ENCODE results near the gene LIPC.

The LIPC gene

DNA sequence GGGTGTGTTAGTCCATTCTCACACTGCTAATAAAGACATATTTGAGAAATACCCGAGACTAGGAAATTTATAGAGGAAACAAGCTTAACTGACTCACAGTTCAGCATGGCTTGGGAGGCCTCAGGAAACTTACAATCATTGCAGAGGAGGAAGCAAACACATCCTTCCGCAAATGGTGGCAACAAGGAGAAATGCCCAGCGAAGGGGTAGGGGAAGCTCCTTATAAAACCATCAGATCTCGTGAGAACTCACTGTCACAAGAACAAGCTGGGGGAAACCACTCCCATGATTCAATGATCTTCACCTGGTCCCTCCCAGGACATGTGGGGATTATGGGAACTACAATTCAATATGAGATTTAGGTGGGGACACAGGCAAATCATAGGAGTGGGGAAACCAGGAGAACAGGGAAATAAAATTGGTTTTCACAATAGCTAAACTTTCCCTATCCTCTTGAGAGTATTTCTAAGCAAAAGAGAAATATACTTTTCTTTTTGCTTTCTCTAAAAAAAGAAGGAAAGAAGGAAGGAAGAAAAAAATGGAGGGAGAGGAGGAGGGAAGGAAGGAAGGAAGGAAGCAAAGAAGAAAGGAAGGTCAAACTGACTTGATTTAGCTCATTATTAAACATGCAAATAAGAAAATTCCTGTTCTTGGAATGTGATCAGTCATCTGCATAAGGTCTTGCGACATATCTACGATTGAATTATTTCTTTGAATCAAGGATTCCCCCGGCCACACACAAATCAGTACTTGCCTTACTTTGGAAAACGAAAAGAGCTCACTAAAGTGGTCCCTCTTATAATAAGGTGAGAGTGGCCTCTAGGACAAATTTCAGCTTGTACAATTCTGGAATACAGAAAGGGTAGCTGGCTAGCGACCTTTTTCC lies 75.2 kb downstream of the LIPC start:
- Histone ChIP-seq H3K4me2 (ENCODE audit: low read depth, low read length) (no peak overlapping the region), H3K36me3 (replicated peaks; ENCODE audit: insufficient read depth, low read length) (no peaks in the 10 kb centered on the region), H4K20me1 (ENCODE audit: insufficient read depth, low read length) (no peaks in the 10 kb centered on the region), H3K27ac (ENCODE audit: low read length) (no peak overlapping the region), H3K79me2 (ENCODE audit: low read length) (no peaks in the 10 kb centered on the region), H3K27me3 (replicated peaks; ENCODE audit: insufficient read depth, low read length) (no peaks in the 10 kb centered on the region), H2AFZ (ENCODE audit: low read length) (no peak overlapping the region), H3K4me1 (ENCODE audit: low read length) (peaks cover 37% of the 10 kb centered on the region), H3K9me2 (replicated peaks; ENCODE audit: insufficient read depth, low read length) (no peaks in the 10 kb centered on the region), H3K9ac (ENCODE audit: low read length) (no peak overlapping the region), H3F3A (ENCODE audit: insufficient read depth, low read length) (peaks cover 11% of the 10 kb centered on the region; the same call in 1 of the 2 replicates), H3K4me3 (ENCODE audit: low read length) (no peak overlapping the region), H3K9me3 (replicated peaks; ENCODE audit: insufficient read depth, low read length) (no peaks in the 10 kb centered on the region)
- no peak for DNase-seq
- TF ChIP-seq, protein P1, sequence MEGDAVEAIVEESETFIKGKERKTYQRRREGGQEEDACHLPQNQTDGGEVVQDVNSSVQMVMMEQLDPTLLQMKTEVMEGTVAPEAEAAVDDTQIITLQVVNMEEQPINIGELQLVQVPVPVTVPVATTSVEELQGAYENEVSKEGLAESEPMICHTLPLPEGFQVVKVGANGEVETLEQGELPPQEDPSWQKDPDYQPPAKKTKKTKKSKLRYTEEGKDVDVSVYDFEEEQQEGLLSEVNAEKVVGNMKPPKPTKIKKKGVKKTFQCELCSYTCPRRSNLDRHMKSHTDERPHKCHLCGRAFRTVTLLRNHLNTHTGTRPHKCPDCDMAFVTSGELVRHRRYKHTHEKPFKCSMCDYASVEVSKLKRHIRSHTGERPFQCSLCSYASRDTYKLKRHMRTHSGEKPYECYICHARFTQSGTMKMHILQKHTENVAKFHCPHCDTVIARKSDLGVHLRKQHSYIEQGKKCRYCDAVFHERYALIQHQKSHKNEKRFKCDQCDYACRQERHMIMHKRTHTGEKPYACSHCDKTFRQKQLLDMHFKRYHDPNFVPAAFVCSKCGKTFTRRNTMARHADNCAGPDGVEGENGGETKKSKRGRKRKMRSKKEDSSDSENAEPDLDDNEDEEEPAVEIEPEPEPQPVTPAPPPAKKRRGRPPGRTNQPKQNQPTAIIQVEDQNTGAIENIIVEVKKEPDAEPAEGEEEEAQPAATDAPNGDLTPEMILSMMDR (IDR thresholded peaks at IDR 0.05; ENCODE audit: low read length), result no peak
- TF ChIP-seq EZH2 (optimal IDR thresholded peaks at IDR 0.05; ENCODE audit: low read depth, low read length) (no peak), EZH2phosphoT487 (IDR thresholded peaks at IDR 0.05; ENCODE audit: low read length) (no peak)

DNA sequence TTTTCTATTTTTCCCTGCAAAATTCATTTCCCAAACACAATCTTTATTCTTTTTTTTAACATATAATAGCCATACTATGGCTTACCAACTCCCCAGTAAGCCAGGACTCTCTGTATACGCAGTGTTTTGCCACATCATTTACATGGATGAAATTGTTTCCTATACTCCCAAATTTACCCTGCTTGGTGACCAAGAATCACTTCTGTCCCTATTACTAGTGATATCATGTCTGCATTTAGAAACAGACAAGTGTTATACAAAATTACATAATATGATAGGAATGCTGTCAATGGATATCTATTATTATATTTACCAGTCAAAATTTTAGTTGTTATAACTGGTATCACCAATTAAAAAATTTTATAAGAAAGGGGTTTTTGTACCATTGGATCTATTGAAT lies 77.8 kb downstream of the LIPC start:
- no peak for DNase-seq
- H3K27ac ChIP-seq (ENCODE audit: low read length), result no peak overlapping the region

DNA sequence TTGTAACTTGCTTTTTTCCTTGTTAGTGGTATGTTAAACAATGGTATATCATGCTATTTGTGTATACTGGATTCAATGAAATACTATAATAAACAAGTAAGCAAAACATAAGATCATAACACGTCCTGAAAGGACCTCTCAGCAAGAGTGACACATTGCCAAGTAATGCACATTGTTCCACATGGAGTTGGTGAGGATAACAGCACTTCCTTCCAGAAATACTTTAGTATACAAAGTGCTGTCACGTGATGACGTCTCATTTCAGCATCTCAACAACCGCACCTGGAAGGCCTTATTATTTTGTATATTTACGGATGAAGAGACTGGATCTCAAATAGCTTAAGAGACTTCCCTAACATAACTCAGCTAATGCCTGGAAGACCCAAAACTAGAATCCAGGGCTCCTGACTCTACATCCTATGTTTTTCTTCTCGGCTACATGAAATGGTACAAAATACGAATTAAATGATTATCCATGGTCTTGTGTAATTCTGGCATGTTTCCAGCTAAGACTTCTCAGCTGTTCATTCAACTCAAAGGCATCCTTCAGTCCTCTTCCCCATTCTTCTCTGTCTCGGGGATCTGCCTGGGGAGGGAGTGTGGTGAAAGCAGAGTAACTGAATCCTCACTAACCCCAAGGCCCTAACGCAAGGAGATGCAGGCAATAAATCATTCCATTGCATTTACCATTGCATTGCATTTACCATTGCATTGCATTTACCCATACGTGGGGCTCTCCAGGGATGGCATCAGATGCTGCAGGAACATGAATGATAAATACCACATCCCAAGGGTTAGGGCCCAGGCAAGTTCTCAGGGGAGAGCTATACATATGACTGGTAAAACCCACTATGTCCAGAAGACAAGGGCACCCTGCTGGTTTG lies 79.2 kb downstream of the LIPC start:
- Histone ChIP-seq H3K4me3 (ENCODE audit: low read length) (no peak overlapping the region), H3K4me2 (ENCODE audit: low read depth, low read length) (no peak overlapping the region), H2AFZ (ENCODE audit: low read length) (no peak overlapping the region), H3K36me3 (replicated peaks; ENCODE audit: insufficient read depth, low read length) (no peaks in the 10 kb centered on the region), H3K27ac (ENCODE audit: low read length) (no peak overlapping the region), H3K79me2 (ENCODE audit: low read length) (no peaks in the 10 kb centered on the region), H3K9ac (ENCODE audit: low read length) (no peak overlapping the region), H3K4me1 (ENCODE audit: low read length) (peaks cover 7% of the 10 kb centered on the region), H3K27me3 (replicated peaks; ENCODE audit: insufficient read depth, low read length) (no peaks in the 10 kb centered on the region), H3F3A (ENCODE audit: insufficient read depth, low read length) (no peaks in the 10 kb centered on the region), H3K9me3 (replicated peaks; ENCODE audit: insufficient read depth, low read length) (no peaks in the 10 kb centered on the region), H3K9me2 (replicated peaks; ENCODE audit: insufficient read depth, low read length) (no peaks in the 10 kb centered on the region), H4K20me1 (ENCODE audit: insufficient read depth, low read length) (no peaks in the 10 kb centered on the region)
- TF ChIP-seq, protein P1 (IDR thresholded peaks at IDR 0.05; ENCODE audit: low read length), result no peak
- TF ChIP-seq EZH2 (optimal IDR thresholded peaks at IDR 0.05; ENCODE audit: low read depth, low read length) (no peak), EZH2phosphoT487 (IDR thresholded peaks at IDR 0.05; ENCODE audit: low read length) (no peak)
- no peak for DNase-seq

More for the DNA sequence above, 77.8 kb downstream of the LIPC start:
- Histone ChIP-seq H2AFZ (ENCODE audit: low read length) (no peak overlapping the region), H3K9me3 (replicated peaks; ENCODE audit: insufficient read depth, low read length) (no peaks in the 10 kb centered on the region), H3K9ac (ENCODE audit: low read length) (no peak overlapping the region), H3K36me3 (replicated peaks; ENCODE audit: insufficient read depth, low read length) (no peaks in the 10 kb centered on the region), H3K4me3 (ENCODE audit: low read length) (no peak overlapping the region), H3K9me2 (replicated peaks; ENCODE audit: insufficient read depth, low read length) (no peaks in the 10 kb centered on the region), H3K79me2 (ENCODE audit: low read length) (no peaks in the 10 kb centered on the region), H3K4me1 (ENCODE audit: low read length) (peaks cover 21% of the 10 kb centered on the region), H3F3A (ENCODE audit: insufficient read depth, low read length) (peaks cover 8% of the 10 kb centered on the region; the same call in 1 of the 2 replicates), H3K4me2 (ENCODE audit: low read depth, low read length) (no peak overlapping the region), H3K27me3 (replicated peaks; ENCODE audit: insufficient read depth, low read length) (no peaks in the 10 kb centered on the region), H4K20me1 (ENCODE audit: insufficient read depth, low read length) (no peaks in the 10 kb centered on the region)
- TF ChIP-seq, protein P1 (IDR thresholded peaks at IDR 0.05; ENCODE audit: low read length), result no peak
- no peak for TF ChIP-seq EZH2 (optimal IDR thresholded peaks at IDR 0.05; ENCODE audit: low read depth, low read length)
- no peak for TF ChIP-seq EZH2phosphoT487 (IDR thresholded peaks at IDR 0.05; ENCODE audit: low read length)
